GM12801 (cell line): ENCODE measurements around the gene UNC13A.

Source experiments
- TF ChIP-seq, protein P1 (sequence below): IDR thresholded peaks from one replicate; pipeline ENCODE4 v1.5.1; 2011; ENCODE audit warnings: control low read depth; ENCODE audit not compliant: insufficient read length; ENCODE audit errors: extremely low read depth

Gene UNC13A

DNA sequence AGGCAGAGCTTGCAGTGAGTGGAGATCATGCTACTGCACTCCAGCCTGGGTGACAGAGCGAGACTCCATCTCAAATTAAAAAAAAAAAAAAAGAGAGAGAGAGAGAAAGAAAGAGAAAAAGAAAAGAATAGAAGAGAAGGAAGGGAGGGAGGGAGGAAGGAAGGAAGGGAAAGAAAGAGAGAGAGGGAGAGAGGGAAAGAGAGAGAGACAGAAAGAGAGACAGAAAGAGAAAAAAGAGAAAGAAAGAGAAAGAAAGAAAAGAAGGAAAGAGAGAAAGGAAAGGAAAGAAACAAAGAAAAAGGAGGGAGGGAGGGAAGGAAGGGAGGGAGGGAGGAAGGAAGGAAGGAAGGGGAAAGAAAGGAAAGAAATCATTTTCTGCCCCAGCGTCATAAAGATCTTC is 7.0 kb upstream of the UNC13A start:
- TF ChIP-seq, protein P1, sequence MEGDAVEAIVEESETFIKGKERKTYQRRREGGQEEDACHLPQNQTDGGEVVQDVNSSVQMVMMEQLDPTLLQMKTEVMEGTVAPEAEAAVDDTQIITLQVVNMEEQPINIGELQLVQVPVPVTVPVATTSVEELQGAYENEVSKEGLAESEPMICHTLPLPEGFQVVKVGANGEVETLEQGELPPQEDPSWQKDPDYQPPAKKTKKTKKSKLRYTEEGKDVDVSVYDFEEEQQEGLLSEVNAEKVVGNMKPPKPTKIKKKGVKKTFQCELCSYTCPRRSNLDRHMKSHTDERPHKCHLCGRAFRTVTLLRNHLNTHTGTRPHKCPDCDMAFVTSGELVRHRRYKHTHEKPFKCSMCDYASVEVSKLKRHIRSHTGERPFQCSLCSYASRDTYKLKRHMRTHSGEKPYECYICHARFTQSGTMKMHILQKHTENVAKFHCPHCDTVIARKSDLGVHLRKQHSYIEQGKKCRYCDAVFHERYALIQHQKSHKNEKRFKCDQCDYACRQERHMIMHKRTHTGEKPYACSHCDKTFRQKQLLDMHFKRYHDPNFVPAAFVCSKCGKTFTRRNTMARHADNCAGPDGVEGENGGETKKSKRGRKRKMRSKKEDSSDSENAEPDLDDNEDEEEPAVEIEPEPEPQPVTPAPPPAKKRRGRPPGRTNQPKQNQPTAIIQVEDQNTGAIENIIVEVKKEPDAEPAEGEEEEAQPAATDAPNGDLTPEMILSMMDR, result no peak

DNA sequence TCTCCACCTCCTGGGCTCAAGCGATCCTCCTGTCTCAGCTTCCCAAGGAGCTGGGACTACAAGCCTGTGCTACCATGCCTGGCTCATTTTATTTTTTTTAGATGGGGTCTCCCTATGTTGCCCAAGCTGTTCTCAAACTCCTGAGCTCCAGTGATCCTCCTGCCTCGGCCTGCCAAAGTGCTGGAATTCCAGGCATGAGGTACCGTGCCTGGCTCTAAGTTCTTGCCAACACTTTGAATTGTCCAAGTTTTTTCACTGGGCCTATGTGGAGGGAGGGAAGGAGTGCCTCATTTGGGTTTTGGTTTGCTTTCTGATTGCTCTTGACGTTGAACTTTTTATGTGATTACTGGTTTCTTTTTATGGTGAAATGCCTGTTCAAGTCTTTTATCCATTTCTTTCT is 4.4 kb upstream of the UNC13A start:
- TF ChIP-seq, protein P1, result no peak

DNA sequence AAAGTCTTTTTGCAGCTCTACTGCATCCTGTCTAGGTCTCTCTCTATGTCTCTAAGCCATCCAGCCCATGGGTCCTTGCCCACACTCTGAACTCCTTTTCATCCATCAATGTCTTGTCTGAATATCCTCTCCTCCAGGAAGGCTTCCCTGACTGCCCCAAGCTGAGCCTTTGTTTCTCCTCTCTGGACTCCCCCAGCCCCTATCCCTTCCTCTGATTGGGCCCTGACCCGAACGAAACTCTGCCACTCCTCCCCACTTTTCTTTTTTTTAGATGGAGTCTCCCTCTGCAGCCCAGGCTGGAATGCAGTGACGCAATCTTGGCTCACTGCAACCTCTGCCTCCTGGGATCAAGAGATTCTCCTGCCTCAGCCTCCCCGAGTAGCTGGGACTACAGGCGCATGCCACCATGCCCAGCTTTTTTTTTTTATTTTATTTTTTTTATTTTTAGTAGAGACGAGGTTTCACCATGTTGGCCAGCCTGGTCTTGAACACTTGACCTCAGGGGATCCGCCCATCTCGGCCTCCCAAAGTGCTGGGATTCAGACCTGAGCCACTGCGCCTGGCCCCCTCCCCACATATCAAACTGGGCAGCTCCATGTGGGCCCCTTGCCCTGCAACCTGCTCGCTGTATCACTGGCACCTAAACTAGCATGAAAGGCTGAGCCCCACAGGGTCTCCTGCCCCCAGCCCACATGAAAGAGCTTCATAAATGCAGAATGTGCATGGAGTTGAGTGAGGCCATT is 870 bp upstream of the UNC13A start:
- TF ChIP-seq, protein P1, result no peak

DNA sequence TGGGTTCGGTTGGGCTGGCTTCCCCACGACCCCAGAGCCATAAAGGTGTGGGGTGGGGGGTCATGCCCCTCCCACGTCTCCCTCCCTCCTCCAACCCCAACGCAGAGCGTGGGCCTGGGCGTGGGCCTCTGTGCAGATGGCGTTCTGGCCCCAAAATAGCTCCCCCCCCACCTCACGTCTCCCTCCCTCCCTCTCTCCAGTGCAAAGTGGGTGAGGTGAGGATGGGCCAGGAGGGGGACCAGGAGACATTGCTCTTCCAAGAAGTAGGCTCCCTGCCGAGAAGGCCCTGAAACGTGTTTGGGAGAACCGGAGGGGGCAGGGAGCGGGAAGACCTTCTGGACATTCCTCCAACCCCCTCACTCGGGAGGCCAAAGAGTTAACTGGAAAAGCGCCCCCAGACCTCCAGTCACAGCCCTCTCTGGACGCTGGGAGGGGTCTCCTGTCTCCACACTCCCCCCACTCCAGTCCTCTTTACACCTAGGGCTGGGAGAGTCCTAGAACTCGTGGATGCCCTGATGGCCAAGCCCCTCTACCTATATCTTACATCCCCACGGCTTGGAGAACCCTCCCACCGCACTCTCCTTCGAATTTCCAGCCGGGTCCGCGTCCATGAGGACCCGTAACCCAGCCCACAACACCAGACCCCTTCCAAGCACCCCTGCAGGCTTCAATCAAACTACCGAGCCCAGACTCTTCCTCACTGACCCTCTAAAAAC is 855 bp downstream of the UNC13A start:
- TF ChIP-seq, protein P1, result no peak

DNA sequence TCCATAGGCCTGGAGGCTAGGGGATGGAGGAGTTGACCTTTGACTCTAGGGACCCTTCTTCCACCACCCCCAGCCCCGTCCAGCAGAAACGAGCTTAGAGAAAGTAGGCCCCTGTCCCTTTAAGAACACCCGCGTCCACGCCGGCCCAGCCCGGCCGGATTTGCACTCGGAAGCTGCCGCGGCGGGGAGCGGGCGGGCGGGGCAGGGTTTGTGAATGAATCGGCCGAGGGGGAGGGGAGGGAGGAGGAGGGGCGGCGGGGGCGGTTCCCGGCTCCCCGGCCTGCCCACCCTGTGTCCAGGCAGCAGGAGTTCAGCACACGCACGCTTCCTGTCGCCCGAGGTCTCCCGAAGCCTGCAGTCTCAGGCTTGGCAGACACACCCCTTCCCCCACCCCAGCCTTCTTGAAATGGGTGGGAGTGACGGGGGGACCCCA is 1.5 kb downstream of the UNC13A start:
- TF ChIP-seq, protein P1, result no peak

DNA sequence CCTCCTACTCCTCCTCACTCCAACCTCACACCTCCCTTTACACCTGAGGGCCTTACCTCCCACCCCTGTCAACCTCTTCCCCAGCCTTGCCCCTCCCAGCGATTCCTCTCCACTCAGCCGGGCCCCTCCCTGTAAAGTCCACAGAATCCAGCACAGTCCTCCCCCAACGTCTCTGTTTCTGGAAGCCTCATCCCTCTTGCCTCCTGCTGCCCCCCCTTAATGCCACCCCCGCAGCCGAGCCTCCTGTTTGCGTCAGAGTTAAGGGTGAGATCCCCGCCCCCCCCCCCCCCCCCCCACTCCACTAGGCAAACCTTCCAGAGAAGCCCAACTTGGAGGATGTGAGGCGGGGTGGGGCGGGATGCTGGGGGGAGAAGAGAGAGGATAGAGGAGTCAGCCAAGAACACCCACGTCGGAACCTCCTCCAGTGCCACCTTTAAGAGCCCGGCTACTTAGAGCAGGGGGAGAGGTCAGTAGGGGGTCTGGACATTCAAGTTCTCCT is 2.1 kb downstream of the UNC13A start:
- TF ChIP-seq, protein P1, result no peak

DNA sequence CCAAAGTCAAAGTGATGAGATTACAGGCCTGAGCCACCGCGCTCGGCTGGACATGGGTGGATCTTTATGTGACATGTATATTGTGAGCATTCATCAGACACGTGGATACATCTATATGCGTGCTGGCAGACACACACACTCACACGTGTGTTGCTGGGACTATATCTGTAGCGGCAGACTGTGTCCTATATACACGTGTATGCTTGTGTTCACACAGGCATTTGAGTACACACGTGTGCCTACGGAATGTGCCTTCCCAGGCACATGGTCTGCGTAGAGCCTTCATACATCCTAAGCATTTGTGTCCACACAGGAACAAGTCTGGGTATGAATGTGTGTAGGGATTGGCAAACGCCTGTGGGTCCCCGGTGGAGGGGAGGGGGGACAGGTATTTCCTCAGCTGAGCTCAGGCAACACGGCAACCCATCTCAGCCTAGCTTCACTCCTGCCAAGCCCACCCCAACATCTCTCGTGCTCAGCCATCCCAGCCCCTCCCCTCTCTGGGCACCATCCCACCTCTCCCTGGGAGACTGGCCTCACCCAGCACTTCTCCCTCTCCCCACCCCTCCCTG is 2.6 kb downstream of the UNC13A start:
- TF ChIP-seq, protein P1, result no peak
